HepG2 (cell line): ENCODE results near the gene ANKRD11. TPM values are rescaled to one million over a fixed set of nuclear protein-coding genes. Genes with fewer than 3 reads are reported as not detected.

ENCODE experiments used
- ARID2 ChIP-seq: sonication (generic); formaldehyde crosslinking; IDR thresholded peaks from 2 replicates; pipeline ENCODE4 v1.8.1; 2022; ENCODE audit warnings: mild to moderate bottlenecking, missing genetic modification reagents, borderline replicate concordance
- ATRX ChIP-seq: sonication (generic); formaldehyde crosslinking; IDR thresholded peaks from 2 replicates; pipeline ENCODE4 v1.4.0; 2020; ENCODE audit warnings: missing genetic modification reagents, borderline replicate concordance
- DNMT1 ChIP-seq: sonication (generic); formaldehyde crosslinking; IDR thresholded peaks from 2 replicates; pipeline ENCODE4 v1.5.1; 2020; ENCODE audit warnings: mild to moderate bottlenecking, missing genetic modification reagents
- EZH2 ChIP-seq: conservative IDR thresholded peaks from 2 replicates; pipeline ENCODE4 v1.6.1; 2012; ENCODE audit warnings: mild to moderate bottlenecking, low read depth, low read length, moderate library complexity
- HCFC1 ChIP-seq: fragments of 150-350 bp; IDR thresholded peaks from 2 replicates; pipeline ENCODE4 v1.6.1; 2014; ENCODE audit warnings: low read depth, low read length
- HNF4A ChIP-seq: sonication (generic); formaldehyde crosslinking; IDR thresholded peaks from 2 replicates; pipeline ENCODE4 v1.4.0; 2020; ENCODE audit warnings: missing genetic modification reagents
- KDM3A ChIP-seq: IDR thresholded peaks from 2 replicates; pipeline ENCODE4 v1.6.1; 2018; ENCODE audit warnings: low read depth, missing compliant biosample characterization
- KMT2B ChIP-seq: IDR thresholded peaks from 2 replicates; pipeline ENCODE4 v1.6.1; 2016; ENCODE audit warnings: missing genetic modification reagents, missing compliant biosample characterization
- MAFK ChIP-seq, 2 experiments: IDR thresholded peaks in 1 of 2; conservative IDR thresholded peaks in 1 of 2; 2 replicates each; pipeline ENCODE4 v1.6.1; 2011; ENCODE audit warnings: improper control_type of control experiment in 2 of 2, low read length in 2 of 2
- MTERF4 ChIP-seq: sonication (generic); formaldehyde crosslinking; IDR thresholded peaks from 2 replicates; pipeline ENCODE4 v1.8.0; 2023; ENCODE audit warnings: mild to moderate bottlenecking, missing genetic modification reagents
- NCOR1 ChIP-seq: fragments of 200-600 bp; sonication (generic); IDR thresholded peaks from 2 replicates; pipeline ENCODE4 v1.7.0; 2017; ENCODE audit warnings: antibody characterized with exemption, low read length, borderline replicate concordance
- PAX8 ChIP-seq: sonication (generic); formaldehyde crosslinking; IDR thresholded peaks from 2 replicates; pipeline ENCODE4 v1.8.0; 2022; ENCODE audit warnings: mild to moderate bottlenecking, missing genetic modification reagents, borderline replicate concordance
- PPARG ChIP-seq: conservative IDR thresholded peaks from 2 replicates; pipeline ENCODE4 v1.6.1; 2016; ENCODE audit warnings: missing biosample characterization, missing genetic modification reagents
- RFX3 ChIP-seq: IDR thresholded peaks from 2 replicates; pipeline ENCODE4 v1.6.1; 2016; ENCODE audit warnings: missing biosample characterization, missing genetic modification reagents
- SRSF4 ChIP-seq: fragments of 200-400 bp; formaldehyde crosslinking; IDR thresholded peaks from one replicate; pipeline ENCODE4 v1.6.1; 2018; ENCODE audit warnings: mild to moderate bottlenecking, low read depth, low read length, moderate library complexity; ENCODE audit not compliant: poor library complexity, severe bottlenecking
- TARDBP ChIP-seq: sonication (generic); formaldehyde crosslinking; IDR thresholded peaks from 2 replicates; pipeline ENCODE4 v1.8.0; 2022; ENCODE audit warnings: mild to moderate bottlenecking, missing genetic modification reagents
- TCF7 ChIP-seq: sonication (generic); IDR thresholded peaks from 2 replicates; pipeline ENCODE4 v1.6.1; 2016; ENCODE audit warnings: antibody characterized with exemption, low read depth
- ZNF17 ChIP-seq: sonication (generic); formaldehyde crosslinking; IDR thresholded peaks from 2 replicates; pipeline ENCODE4 v1.5.0; 2020; ENCODE audit warnings: mild to moderate bottlenecking, missing genetic modification reagents
- ZNF3 ChIP-seq: IDR thresholded peaks from 2 replicates; pipeline ENCODE4 v1.7.0; 2017; ENCODE audit warnings: inconsistent platforms
- ZNF343 ChIP-seq: sonication (generic); formaldehyde crosslinking; IDR thresholded peaks from 2 replicates; pipeline ENCODE4 v1.4.0; 2020; ENCODE audit warnings: mild to moderate bottlenecking, missing genetic modification reagents
- ZNF414 ChIP-seq: sonication (generic); formaldehyde crosslinking; IDR thresholded peaks from 2 replicates; pipeline ENCODE4 v1.5.0; 2020; ENCODE audit warnings: missing genetic modification reagents
- ZNF501 ChIP-seq: sonication (generic); formaldehyde crosslinking; IDR thresholded peaks from 2 replicates; pipeline ENCODE4 v1.5.1; 2020; ENCODE audit warnings: mild to moderate bottlenecking, moderate library complexity, missing genetic modification reagents
- ZNF546 ChIP-seq: sonication (generic); formaldehyde crosslinking; conservative IDR thresholded peaks from 2 replicates; pipeline ENCODE4 v1.8.1; 2023; ENCODE audit warnings: mild to moderate bottlenecking, missing genetic modification reagents
- ZNF557 ChIP-seq: sonication (generic); formaldehyde crosslinking; IDR thresholded peaks from 2 replicates; pipeline ENCODE4 v1.4.0; 2020; ENCODE audit warnings: missing genetic modification reagents
- ZNF616 ChIP-seq: sonication (generic); formaldehyde crosslinking; IDR thresholded peaks from 2 replicates; pipeline ENCODE4 v1.5.0; 2020; ENCODE audit warnings: low read depth, mild to moderate bottlenecking, missing genetic modification reagents
- ZNF670 ChIP-seq: sonication (generic); formaldehyde crosslinking; IDR thresholded peaks from 2 replicates; pipeline ENCODE4 v1.8.0; 2022; ENCODE audit warnings: mild to moderate bottlenecking, missing genetic modification reagents, borderline replicate concordance
- polyA plus RNA-seq, 8 experiments: library from polyadenylated mRNA; depleted of rRNA in 3 of 8; stranded (reverse) in 7 of 8; unstranded in 1 of 8; fragments of >200 nt; fragmentation: Illumina TruSeq in 4 of 8; extraction: Trizol in 4 of 8; gene quantifications; 2 replicates each; pipeline versions ENCODE4 v1.2.1 to v1.2.3, GENCODE V29; 2011 to 2016; ENCODE audit warnings: low read depth in 4 of 8, missing spikeins in 1 of 8, mixed read lengths in 1 of 8; ENCODE audit not compliant: insufficient read depth in 1 of 8
- total RNA-seq, 5 experiments: library from RNA; depleted of rRNA; stranded (reverse); fragments of >200 nt; fragmentation: Illumina TruSeq; extraction: Trizol; gene quantifications; 2 replicates each; pipeline ENCODE4 v1.2.3, GENCODE V29; 2016; ENCODE audit warnings: low read depth in 1 of 5
- TF ChIP-seq, protein P1 (sequence below): sonication (generic); IDR thresholded peaks from 2 replicates; pipeline ENCODE4 v1.6.1; 2016; ENCODE audit warnings: low read depth, borderline replicate concordance
- TF ChIP-seq, protein P2 (sequence below): sonication (generic); formaldehyde crosslinking; conservative IDR thresholded peaks from 2 replicates; pipeline ENCODE4 v1.4.0; 2020; ENCODE audit warnings: mild to moderate bottlenecking, missing genetic modification reagents, moderate library complexity

Gene ANKRD11
- total and polyA plus RNA-seq, 2 of the 13 experiments (the other 11 are each of a cell fraction or from before 2014, with no cell fraction given) = 21.4 to 38.4 TPM

DNA sequence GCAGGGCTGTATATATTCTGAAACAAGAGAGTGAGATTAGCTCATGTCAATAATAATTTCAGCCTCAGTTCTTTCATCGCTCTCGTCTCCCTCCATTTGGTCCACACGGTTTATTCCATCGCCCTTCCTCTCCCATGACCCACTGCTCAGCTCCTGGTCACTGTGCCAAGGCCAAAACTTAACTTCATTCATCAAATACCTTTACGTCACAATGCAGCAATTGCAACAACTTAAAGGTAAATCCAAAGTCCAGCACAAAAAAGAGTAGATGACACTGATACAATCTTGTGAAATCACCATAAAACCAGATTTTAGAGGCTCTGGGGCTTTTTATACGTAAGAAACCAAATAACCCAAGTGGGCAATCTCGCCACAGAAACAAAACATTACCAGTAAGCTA is 72.0 kb downstream of the ANKRD11 start (continued):
- no peak for TF ChIP-seq ZNF501
- TF ChIP-seq, protein P1, sequence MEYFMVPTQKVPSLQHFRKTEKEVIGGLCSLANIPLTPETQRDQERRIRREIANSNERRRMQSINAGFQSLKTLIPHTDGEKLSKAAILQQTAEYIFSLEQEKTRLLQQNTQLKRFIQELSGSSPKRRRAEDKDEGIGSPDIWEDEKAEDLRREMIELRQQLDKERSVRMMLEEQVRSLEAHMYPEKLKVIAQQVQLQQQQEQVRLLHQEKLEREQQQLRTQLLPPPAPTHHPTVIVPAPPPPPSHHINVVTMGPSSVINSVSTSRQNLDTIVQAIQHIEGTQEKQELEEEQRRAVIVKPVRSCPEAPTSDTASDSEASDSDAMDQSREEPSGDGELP = no peak
- TF ChIP-seq ZNF343 (CRISPR knock-in tag) = no peak
- 0 out of 2 replicates have a peak, but pooled peaks have one; percentile 34 for TF ChIP-seq KMT2B (CRISPR knock-in tag)
- no peak for TF ChIP-seq ZNF670
- TF ChIP-seq MTERF4 (CRISPR knock-in tag) = no peak
- no peak for TF ChIP-seq SRSF4
- no peak for TF ChIP-seq DNMT1
- TF ChIP-seq ZNF616 (CRISPR knock-in tag) = no peak
- TF ChIP-seq MAFK (conservative IDR thresholded peaks at IDR 0.05 in 1 of 2, IDR thresholded peaks at IDR 0.05 in 1 of 2; ENCODE audit: low read length in 2 of 2) = no peak
- no peak for TF ChIP-seq RFX3 (CRISPR knock-in tag)
- peak; percentile 95 for TF ChIP-seq NCOR1
- peak; percentile 90 for TF ChIP-seq HNF4A (CRISPR knock-in tag)
- 0 out of 2 replicates have a peak, but pooled peaks have one; percentile 47 for TF ChIP-seq PPARG
- peak; percentile 49; the same call in 1 of the 2 replicates for TF ChIP-seq ZNF3 (CRISPR knock-in tag)
- TF ChIP-seq ZNF546 (CRISPR knock-in tag) = no peak
- no peak for TF ChIP-seq ARID2
- no peak for TF ChIP-seq EZH2
- TF ChIP-seq ZNF17 (CRISPR knock-in tag) = no peak
- TF ChIP-seq ATRX = no peak
- TF ChIP-seq, protein P2, sequence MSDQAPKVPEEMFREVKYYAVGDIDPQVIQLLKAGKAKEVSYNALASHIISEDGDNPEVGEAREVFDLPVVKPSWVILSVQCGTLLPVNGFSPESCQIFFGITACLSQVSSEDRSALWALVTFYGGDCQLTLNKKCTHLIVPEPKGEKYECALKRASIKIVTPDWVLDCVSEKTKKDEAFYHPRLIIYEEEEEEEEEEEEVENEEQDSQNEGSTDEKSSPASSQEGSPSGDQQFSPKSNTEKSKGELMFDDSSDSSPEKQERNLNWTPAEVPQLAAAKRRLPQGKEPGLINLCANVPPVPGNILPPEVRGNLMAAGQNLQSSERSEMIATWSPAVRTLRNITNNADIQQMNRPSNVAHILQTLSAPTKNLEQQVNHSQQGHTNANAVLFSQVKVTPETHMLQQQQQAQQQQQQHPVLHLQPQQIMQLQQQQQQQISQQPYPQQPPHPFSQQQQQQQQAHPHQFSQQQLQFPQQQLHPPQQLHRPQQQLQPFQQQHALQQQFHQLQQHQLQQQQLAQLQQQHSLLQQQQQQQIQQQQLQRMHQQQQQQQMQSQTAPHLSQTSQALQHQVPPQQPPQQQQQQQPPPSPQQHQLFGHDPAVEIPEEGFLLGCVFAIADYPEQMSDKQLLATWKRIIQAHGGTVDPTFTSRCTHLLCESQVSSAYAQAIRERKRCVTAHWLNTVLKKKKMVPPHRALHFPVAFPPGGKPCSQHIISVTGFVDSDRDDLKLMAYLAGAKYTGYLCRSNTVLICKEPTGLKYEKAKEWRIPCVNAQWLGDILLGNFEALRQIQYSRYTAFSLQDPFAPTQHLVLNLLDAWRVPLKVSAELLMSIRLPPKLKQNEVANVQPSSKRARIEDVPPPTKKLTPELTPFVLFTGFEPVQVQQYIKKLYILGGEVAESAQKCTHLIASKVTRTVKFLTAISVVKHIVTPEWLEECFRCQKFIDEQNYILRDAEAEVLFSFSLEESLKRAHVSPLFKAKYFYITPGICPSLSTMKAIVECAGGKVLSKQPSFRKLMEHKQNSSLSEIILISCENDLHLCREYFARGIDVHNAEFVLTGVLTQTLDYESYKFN (CRISPR knock-in tag) = peak; percentile 71
- TF ChIP-seq TARDBP (CRISPR knock-in tag) = no peak
- TF ChIP-seq ZNF557 (CRISPR knock-in tag) = no peak
- no peak for TF ChIP-seq ZNF414 (CRISPR knock-in tag)
- no peak for TF ChIP-seq HCFC1
- TF ChIP-seq PAX8 (CRISPR knock-in tag) = no peak
- no peak for TF ChIP-seq TCF7
- TF ChIP-seq KDM3A (CRISPR knock-in tag) = no peak
